Endodermal cell (in vitro differentiated cells): ENCODE measurements around the gene POP5. TPM values are rescaled to one million over a fixed set of nuclear protein-coding genes. Genes with fewer than 3 reads are reported as not detected.

Source experiments
- DNase-seq: peaks from one replicate; pipeline ENCODE4 v3.0.0-alpha.2; 2017
- H3K27ac ChIP-seq: 2 replicates; pipeline ENCODE4 v1.5.1; 2013; ENCODE audit warnings: mild to moderate bottlenecking, low read depth, low read length, moderate library complexity
- H3K27me3 ChIP-seq: 2 replicates; pipeline ENCODE4 v1.6.1; 2013; ENCODE audit warnings: mild to moderate bottlenecking, low read length, moderate library complexity; ENCODE audit not compliant: insufficient read depth, control insufficient read depth, poor library complexity, severe bottlenecking
- H3K36me3 ChIP-seq: 2 replicates; pipeline ENCODE4 v1.7.0; 2013; ENCODE audit warnings: mild to moderate bottlenecking, low read length, moderate library complexity; ENCODE audit not compliant: control insufficient read depth, insufficient read depth
- H3K4me1 ChIP-seq: one replicate; pipeline ENCODE4 v1.7.0; 2013; ENCODE audit warnings: low read length; ENCODE audit not compliant: control insufficient read depth, insufficient read depth
- H3K4me3 ChIP-seq: 2 replicates; pipeline ENCODE4 v1.5.1; 2013; ENCODE audit warnings: mild to moderate bottlenecking, low read length, moderate library complexity
- H3K9ac ChIP-seq: 2 replicates; pipeline ENCODE4 v1.6.1; 2013; ENCODE audit warnings: mild to moderate bottlenecking, low read length, moderate library complexity; ENCODE audit not compliant: poor library complexity, severe bottlenecking; ENCODE audit errors: extremely low read depth
- H3K9me3 ChIP-seq: 2 replicates; pipeline ENCODE4 v1.6.1; 2013; ENCODE audit warnings: mild to moderate bottlenecking, low read length, moderate library complexity; ENCODE audit not compliant: control insufficient read depth
- H3K27ac Mint-ChIP-seq: 2 replicates; pipeline ENCODE4 v1.8.0; 2020; ENCODE audit warnings: mixed read lengths
- H3K27me3 Mint-ChIP-seq: 2 replicates; pipeline ENCODE4 v1.8.0; 2021; ENCODE audit warnings: mild to moderate bottlenecking, mixed read lengths; ENCODE audit not compliant: insufficient read depth
- H3K36me3 Mint-ChIP-seq: 2 replicates; pipeline ENCODE4 v1.8.0; 2020; ENCODE audit warnings: low read depth, mixed read lengths
- H3K4me1 Mint-ChIP-seq: 2 replicates; pipeline ENCODE4 v1.8.0; 2020; ENCODE audit warnings: mixed read lengths
- H3K4me3 Mint-ChIP-seq: 2 replicates; pipeline ENCODE4 v1.8.0; 2020; ENCODE audit warnings: mild to moderate bottlenecking, moderate library complexity, mixed read lengths
- H3K9me3 Mint-ChIP-seq: 2 replicates; pipeline ENCODE4 v1.8.0; 2020; ENCODE audit warnings: mild to moderate bottlenecking, mixed read lengths
- WGBS, 2 experiments: methylation state at CpG; one replicate each; pipeline versions ENCODE4 v1.1.5 to v1.1.7; 2013; ENCODE audit warnings: missing lambda C conversion rate in 2 of 2, mixed read lengths in 1 of 2; ENCODE audit not compliant: insufficient coverage in 1 of 2, insufficient read length in 1 of 2; 5-methylcytosine and 5-hydroxymethylcytosine counted together
- total RNA-seq, 2 donors: library from RNA; stranded (reverse); fragmentation: NEBNext Ultra II Directional in 1 of 2; extraction: Animal tissue kit (Norgen Biotek cat#: 25700) in 1 of 2; gene quantifications; 2 replicates in 1 of 2; 3 replicates in 1 of 2; pipeline ENCODE4 v1.2.1, GENCODE V29; 2021
- TF ChIP-seq, protein P1 (sequence below): fragments of 200-600 bp; sonication (generic); conservative IDR thresholded peaks from 2 replicates; pipeline ENCODE4 v1.5.0; 2021; ENCODE audit warnings: antibody characterized with exemption, mild to moderate bottlenecking

Gene POP5
- total RNA-seq, 2 donors from 2014 or later: 52.5 to 53.0 TPM

DNA sequence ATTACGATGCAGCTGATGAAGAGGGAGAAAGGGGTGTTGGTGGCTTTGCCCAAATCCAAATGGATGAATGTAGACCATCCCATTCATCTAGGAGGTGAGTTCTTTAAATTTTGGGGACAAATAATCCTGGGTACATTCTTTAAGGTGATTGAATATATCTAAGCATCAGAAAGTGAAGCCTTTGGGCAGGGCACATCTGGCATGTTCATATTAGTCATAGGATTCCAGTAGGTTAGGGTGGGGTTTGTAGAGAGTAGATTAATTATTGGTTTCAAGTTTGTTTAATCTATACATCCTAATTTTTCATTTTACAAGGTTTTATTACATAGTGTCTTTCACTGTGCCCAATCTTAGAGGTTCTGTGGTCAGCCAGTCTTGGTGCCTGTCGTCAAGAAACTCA is 23.6 kb downstream of the POP5 start:
- no peaks in the 10 kb centered on the region for H3K9me3 Mint-ChIP-seq
- H3K9me3 ChIP-seq: no peaks in the 10 kb centered on the region
- no peak for DNase-seq
- H3K4me1 ChIP-seq: no peaks in the 10 kb centered on the region
- no peak overlapping the region for H3K27ac ChIP-seq
- H3K4me3 Mint-ChIP-seq: no peak overlapping the region
- H3K27ac Mint-ChIP-seq: no peak overlapping the region
- H3K27me3 Mint-ChIP-seq: no peaks in the 10 kb centered on the region
- peaks cover 70% of the 10 kb centered on the region for H3K36me3 Mint-ChIP-seq
- no peak overlapping the region for H3K9ac ChIP-seq
- H3K27me3 ChIP-seq: no peaks in the 10 kb centered on the region
- no peak overlapping the region for H3K4me3 ChIP-seq
- H3K4me1 Mint-ChIP-seq: no peaks in the 10 kb centered on the region
- TF ChIP-seq, protein P1, sequence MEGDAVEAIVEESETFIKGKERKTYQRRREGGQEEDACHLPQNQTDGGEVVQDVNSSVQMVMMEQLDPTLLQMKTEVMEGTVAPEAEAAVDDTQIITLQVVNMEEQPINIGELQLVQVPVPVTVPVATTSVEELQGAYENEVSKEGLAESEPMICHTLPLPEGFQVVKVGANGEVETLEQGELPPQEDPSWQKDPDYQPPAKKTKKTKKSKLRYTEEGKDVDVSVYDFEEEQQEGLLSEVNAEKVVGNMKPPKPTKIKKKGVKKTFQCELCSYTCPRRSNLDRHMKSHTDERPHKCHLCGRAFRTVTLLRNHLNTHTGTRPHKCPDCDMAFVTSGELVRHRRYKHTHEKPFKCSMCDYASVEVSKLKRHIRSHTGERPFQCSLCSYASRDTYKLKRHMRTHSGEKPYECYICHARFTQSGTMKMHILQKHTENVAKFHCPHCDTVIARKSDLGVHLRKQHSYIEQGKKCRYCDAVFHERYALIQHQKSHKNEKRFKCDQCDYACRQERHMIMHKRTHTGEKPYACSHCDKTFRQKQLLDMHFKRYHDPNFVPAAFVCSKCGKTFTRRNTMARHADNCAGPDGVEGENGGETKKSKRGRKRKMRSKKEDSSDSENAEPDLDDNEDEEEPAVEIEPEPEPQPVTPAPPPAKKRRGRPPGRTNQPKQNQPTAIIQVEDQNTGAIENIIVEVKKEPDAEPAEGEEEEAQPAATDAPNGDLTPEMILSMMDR: no peak
- peaks cover 76% of the 10 kb centered on the region for H3K36me3 ChIP-seq
- 93 to 100% methylated on average over 1 to 2 of the region's 2 CpGs for whole genome bisulfite sequencing, 2 experiments

DNA sequence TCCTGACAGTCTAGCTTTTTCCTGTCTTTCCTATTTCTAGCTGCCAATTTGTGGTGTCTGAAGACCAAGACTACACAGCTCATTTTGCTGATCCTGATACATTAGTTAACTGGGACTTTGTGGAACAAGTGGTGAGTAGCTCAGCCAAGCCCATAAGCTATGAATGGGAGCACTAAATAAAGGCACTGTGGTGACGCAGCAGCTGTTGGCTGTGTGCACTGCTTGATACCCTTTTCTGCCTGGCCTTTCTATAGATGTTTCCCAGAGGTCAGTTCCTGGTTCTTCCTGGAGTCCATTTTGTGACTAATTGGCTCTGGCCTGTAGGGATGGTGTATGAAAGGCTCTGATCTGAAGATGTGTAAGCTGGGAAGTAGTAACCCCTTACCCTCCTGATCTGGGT is 26.5 kb downstream of the POP5 start:
- WGBS, 2 experiments: 91 to 97% methylated on average over 1 of the region's 1 CpG
- Mint-ChIP-seq H3K9me3 (no peaks in the 10 kb centered on the region), H3K36me3 (peaks cover 54% of the 10 kb centered on the region)

DNA sequence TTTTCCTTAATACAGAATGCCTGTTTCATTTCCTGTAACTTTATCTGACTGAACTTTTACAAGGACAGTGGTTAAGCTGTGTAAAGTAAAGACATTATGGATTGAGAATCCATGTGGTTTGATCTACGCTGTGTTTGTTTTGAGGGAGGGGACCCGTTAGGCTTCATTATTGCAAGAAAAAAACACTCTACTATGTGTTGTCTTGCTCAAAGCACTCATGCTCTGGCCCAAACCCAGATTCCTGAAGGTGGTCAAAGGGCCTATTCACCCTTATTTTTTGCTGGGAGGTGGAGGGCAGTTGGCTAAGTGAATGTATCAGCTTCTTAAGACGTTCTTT is 35.2 kb downstream of the POP5 start:
- Histone ChIP-seq H3K4me1 (peaks cover 4% of the 10 kb centered on the region), H3K36me3 (peaks cover 66% of the 10 kb centered on the region), H3K9ac (no peak overlapping the region), H3K27me3 (no peaks in the 10 kb centered on the region), H3K9me3 (no peaks in the 10 kb centered on the region), H3K4me3 (no peak overlapping the region), H3K27ac (no peak overlapping the region)
- DNase-seq: no peak
- H3K4me1 Mint-ChIP-seq: peaks cover 6% of the 10 kb centered on the region
- peaks cover 23% of the 10 kb centered on the region for H3K36me3 Mint-ChIP-seq
- no peak overlapping the region for H3K4me3 Mint-ChIP-seq
- TF ChIP-seq, protein P1: no peak
- H3K27me3 Mint-ChIP-seq: no peaks in the 10 kb centered on the region
- H3K27ac Mint-ChIP-seq: no peak overlapping the region
- 94 to 100% methylated on average over 1 to 3 of the region's 3 CpGs for WGBS, 2 experiments
- no peaks in the 10 kb centered on the region for H3K9me3 Mint-ChIP-seq

More for the DNA sequence above, 26.5 kb downstream of the POP5 start:
- Histone ChIP-seq H3K9ac (no peak overlapping the region), H3K36me3 (peaks cover 61% of the 10 kb centered on the region), H3K9me3 (no peaks in the 10 kb centered on the region), H3K27ac (no peak overlapping the region), H3K27me3 (no peaks in the 10 kb centered on the region), H3K4me1 (no peaks in the 10 kb centered on the region), H3K4me3 (no peak overlapping the region)
- DNase-seq: no peak
- no peaks in the 10 kb centered on the region for H3K27me3 Mint-ChIP-seq
- H3K4me1 Mint-ChIP-seq: no peaks in the 10 kb centered on the region
- TF ChIP-seq, protein P1: no peak
- H3K27ac Mint-ChIP-seq: no peak overlapping the region
- no peak overlapping the region for H3K4me3 Mint-ChIP-seq
